GM18861 (cell line): ENCODE measurements around the gene RYR2.
"Not testable (repeated sequence)": the region's sequence is repeated elsewhere in the genome, so short reads cannot be mapped to it uniquely, and the experiment has no call there.

Source experiments
- ATAC-seq: cut with Tn5 transposase; IDR thresholded peaks from one replicate; pipeline ENCODE4 v1.9.1; 2021; ENCODE audit not compliant: unreplicated experiment

Gene RYR2

GRCh38 chr1:237139732-237140131 is 97.7 kb downstream of the RYR2 start:
- no peak for ATAC-seq

DNA sequence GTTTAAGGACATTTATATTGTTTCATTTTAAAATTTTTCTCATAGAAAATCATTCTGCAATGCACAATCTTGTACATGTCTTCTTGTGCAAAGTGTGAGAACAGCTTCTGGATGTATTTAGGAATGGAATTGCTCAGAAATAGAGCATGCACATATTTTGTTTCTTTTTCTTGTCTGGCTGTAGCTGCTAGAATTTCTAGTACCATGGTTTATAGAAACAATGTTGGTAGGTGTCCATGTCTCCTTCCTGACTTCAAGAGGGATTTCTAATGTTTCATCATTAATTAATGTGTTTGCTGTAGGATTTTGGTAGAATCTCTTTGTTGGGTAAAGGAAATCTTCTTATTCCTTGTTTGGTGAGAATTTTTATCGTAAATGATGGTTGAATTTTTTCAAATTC is 99.0 kb downstream of the RYR2 start:
- no peak for ATAC-seq

GRCh38 chr1:237141502-237141901 is 99.5 kb downstream of the RYR2 start:
- no peak for ATAC-seq

DNA sequence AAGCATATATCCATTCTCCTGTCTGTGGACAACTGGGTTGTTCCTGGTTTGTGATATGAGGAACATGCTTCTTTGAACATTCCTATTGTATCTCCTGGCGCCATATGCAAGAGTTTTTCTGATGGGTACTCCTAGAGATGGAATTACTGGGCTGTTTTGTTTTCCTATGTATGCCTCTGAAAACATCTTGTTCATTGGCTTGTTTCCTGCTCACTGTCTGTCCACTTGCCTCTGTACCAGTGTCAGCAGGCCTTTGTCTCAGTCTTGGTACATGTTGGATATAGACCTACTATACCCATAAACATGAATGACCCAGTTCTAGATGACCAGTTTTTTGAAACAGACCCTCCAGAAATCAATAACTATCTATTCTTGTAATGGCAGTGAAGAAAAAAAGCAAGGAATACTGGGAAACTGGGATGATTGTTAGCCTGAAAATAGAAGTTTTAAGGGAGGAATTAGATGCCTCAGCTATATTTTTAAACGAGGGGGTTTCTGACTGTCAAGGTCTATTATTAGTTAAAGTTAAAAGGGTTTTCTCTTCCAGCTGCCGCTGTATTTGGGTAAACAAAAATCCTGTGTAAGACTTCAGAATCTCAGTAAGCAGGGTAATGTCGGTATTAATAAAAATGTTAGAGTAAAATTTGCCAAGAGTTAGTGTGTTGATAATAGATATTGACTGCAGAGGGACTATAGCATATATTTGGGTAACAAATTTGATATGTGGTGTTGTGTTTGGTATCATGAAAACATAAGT is 103.6 kb downstream of the RYR2 start:
- no peak for ATAC-seq

GRCh38 chr1:237146241-237146640 is 104.3 kb downstream of the RYR2 start:
- no peak for ATAC-seq

- ATAC-seq: no peak
Observed at GRCh38 chr1:237149857-237150256, 107.9 kb downstream of the RYR2 start.

GRCh38 chr1:237151979-237152378 is 110.0 kb downstream of the RYR2 start:
- not testable (repeated sequence) for ATAC-seq

DNA sequence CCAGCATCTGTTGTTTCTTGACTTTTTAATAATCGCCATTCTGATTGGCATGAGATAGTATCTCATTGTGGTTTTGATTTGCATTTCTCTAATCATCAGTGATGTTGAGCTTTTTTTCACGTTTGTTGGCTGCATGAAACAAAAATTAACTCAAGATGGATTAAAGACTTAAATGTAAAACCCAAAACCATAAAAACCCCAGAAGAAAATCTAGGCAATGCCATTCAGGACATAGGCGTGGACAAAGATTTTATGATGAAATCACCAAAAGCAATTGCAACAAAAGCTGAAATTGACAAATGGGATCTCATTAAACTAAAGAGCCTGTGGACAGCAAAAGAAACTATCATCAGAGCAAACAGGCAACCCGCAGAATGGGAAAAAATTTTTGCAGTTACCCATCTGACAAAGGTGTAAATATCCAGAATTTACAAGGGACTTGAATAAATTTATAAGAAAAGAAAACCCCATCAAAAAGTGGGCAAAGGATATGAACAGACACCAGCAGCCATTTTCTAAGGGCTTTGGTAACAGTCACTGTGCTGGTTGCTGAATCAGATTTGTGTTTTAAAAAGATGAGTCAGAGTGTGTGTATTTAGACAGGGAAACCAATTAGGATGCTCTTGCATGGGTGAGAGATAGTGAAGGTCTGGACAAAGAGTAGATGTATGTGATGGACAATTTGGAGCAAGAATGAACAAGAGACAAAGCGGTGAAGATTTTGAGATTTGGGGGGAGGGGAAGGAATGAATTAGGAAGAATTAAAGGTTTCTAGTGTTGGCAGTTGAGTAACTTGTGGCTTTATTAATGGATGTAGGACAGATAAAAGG is 110.7 kb downstream of the RYR2 start:
- ATAC-seq: no peak

GRCh38 chr1:237154157-237154556 is 112.2 kb downstream of the RYR2 start:
- no peak for ATAC-seq

GRCh38 chr1:237164406-237165352 is 122.7 kb downstream of the RYR2 start:
- ATAC-seq: no peak

GRCh38 chr1:237166086-237166485 is 124.1 kb downstream of the RYR2 start:
- no peak for ATAC-seq

DNA sequence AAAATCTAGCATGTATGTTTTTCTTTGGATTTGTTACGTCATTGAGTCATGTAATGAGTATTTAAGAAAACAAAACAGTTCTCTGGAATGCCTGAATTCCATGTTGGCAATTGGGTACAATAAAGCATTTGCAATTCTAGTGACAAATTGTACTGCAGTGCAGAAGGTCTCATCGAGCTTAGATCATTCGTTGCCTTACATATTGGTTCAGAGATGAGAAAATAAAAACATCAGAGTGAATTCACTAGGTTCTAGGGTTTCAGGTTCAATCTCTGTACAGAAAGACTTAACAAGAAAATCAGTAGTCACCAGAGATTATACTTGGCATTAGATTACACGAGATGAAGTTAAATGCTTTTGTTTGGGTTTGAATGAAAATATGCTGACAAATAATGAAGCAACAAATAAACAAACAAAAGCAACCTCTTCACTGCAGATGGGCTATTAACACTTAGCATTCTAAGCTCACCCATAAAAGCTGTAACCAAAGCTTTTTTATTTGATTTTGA is 124.7 kb downstream of the RYR2 start:
- ATAC-seq: no peak

DNA sequence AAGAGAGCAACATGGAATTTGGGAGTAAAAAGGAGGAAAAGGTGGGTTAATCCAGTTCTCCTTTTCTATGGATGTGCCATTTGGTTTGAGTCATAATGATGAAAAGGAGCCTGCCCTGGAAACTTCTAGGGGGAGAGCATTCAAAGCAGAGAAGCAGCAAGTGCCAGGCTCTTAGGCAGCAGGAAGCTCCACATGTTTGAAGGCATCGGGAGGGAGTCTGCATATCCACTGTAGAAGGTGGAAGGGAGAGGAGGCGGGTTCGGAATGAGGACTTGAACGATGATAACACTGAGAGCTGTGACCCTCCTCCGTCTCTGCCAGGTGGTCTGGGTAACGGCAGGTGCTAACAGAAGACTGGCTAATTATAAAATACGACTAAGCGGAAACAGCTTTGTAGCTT is 128.2 kb downstream of the RYR2 start:
- ATAC-seq: no peak

DNA sequence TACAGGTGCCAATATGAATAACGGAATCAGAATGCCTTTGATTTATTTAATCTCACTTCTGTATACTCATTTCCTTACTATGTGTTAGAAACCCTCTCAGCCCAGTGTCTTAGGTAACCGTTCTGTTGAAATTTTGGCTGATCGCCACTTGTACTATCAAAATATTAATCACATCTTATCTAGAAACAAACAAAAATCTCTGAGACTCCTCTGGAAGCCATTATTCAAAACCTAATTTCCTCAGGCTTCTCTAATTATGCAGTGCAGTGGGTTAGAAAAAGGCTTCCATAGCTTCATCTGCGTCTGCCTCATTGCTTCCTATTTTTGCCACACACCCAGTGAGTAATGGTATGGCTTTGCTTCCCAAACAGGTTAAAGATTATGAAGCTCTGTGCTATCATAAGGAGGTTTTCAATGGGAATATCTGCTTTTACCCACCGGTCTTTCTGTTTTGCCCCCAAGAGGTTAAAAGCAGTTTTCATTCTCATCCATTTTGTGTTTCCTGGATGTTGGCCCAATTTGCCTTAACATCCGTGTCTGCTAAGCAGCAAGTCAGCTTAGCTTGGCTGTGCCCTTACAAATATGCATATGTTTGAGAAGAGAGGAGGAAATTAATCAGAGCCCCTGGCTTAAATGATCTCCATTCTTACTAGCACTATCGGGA is 129.6 kb downstream of the RYR2 start:
- ATAC-seq: no peak

- ATAC-seq: no peak
Observed at GRCh38 chr1:237172118-237172485, 130.1 kb downstream of the RYR2 start.

DNA sequence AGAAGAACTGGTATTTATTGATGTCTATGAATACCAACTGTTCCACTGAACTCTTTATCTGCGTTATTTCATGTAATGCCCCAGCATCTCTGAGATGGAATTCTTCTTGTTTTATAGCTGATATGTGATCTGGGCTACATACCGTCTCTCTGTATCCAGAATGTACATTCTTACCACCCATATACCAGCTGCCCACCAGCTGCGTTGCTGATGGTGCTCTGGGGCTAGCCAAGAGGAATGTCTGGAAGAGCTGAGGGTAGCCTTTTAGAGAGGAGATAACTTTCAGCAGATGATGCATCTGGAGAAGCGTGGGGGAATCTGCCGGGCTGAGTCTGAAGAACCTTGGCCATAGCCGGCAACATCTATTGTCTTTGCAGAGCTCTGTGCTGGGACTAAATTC is 137.5 kb downstream of the RYR2 start:
- no peak for ATAC-seq

GRCh38 chr1:237180256-237180655 is 138.3 kb downstream of the RYR2 start:
- ATAC-seq: no peak

DNA sequence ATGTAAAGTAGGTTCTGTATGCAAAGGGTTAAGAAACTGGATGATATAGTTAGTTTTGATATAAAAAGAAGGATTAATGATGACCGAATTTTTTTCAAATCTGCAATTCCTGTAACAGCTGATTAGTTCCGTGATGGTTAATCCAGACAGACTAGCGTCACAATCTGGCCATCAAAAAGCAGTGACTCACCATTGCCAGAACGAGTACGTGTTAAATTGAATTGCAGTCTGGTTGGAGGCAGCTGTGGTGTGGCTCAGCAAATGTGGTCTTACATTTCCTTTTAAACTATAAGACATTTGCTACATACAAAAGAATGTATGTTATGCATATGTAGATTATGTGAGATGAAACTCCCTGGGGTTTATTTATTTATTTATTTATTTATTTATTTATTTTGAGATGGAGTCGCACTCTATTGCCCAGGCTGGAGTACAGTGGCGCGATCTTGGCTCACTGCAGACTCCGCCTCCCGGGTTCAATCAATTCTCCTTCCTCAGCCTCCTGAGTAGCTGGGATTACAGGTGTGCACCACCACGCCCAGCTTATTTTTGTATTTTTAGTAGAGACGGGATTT is 139.8 kb downstream of the RYR2 start:
- no peak for ATAC-seq

DNA sequence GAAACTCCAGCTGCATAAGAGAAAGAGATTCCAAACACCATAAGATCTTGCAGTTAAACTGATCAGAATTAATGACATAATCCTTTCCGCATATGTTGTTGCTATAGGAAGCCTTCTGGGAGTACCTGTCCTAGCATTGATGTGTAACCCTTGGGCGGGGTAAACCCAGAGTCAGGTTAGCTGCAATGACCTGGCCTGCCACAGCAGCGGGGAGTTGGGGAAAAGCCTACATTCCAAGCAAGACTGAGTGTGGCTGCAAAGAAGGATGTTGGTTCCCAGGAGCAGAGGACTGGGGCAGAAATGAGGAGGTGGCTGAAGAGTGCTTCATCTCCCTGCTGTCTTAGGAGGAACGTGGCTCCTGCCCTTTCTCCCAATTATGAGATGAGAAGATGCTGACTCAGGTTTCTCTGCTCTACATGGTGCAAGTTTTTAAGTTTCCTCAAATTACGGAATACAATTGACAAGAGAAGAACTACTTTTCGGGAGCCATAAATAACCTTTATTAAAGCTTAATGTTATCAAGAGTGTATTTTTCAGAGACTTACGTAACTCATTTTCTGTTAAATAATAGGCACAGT is 142.1 kb downstream of the RYR2 start:
- no peak for ATAC-seq

GRCh38 chr1:237186675-237187074 is 144.7 kb downstream of the RYR2 start:
- ATAC-seq: no peak
